GM12873 (cell line): ENCODE results near the gene RIC8B.

ENCODE experiments used
- CTCF ChIP-seq: IDR thresholded peaks from 2 replicates; pipeline ENCODE4 v1.5.1; 2012; ENCODE audit warnings: low read depth, mild to moderate bottlenecking, moderate library complexity, low read length, control low read depth; ENCODE audit not compliant: insufficient read depth; ENCODE audit errors: missing control alignments

RIC8B gene

GRCh38 chr12:106739318-106739717 is 35.2 kb upstream of the RIC8B start:
- no peak for TF ChIP-seq CTCF

GRCh38 chr12:106739815-106740530 is 34.5 kb upstream of the RIC8B start:
- no peak for TF ChIP-seq CTCF

- TF ChIP-seq CTCF, result no peak
Observed at GRCh38 chr12:106740818-106741217, 33.7 kb upstream of the RIC8B start.

GRCh38 chr12:106741247-106741646 is 33.2 kb upstream of the RIC8B start:
- TF ChIP-seq CTCF, result no peak

- no peak for TF ChIP-seq CTCF
Observed at GRCh38 chr12:106743270-106743988, 31.1 kb upstream of the RIC8B start.

GRCh38 chr12:106744600-106744999 is 29.9 kb upstream of the RIC8B start:
- no peak for TF ChIP-seq CTCF

GRCh38 chr12:106745181-106745745 is 29.2 kb upstream of the RIC8B start:
- TF ChIP-seq CTCF, result no peak
